ENCODE results near the gene CHCHD6.

Gene CHCHD6

DNA sequence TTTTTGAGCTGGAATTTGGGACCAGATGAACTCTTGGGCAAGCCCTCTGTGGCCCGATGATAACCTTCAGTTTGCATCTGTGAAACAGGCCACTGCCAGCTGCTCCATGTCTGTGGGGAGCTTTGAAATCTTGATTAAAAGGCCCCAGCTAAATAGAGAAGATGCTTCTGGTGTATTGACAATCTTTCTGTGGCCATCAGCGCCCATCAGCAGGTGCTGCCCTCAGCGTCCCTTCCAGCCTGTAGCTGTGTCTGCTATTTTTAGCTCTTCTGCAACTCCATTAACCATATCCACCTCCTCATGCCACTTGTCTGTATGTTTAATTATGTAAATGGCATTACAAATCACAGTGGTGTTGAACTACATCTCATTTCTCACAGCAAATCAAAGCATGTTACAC lies 54.0 kb downstream of the CHCHD6 start:
- TF ChIP-seq, protein P1, sequence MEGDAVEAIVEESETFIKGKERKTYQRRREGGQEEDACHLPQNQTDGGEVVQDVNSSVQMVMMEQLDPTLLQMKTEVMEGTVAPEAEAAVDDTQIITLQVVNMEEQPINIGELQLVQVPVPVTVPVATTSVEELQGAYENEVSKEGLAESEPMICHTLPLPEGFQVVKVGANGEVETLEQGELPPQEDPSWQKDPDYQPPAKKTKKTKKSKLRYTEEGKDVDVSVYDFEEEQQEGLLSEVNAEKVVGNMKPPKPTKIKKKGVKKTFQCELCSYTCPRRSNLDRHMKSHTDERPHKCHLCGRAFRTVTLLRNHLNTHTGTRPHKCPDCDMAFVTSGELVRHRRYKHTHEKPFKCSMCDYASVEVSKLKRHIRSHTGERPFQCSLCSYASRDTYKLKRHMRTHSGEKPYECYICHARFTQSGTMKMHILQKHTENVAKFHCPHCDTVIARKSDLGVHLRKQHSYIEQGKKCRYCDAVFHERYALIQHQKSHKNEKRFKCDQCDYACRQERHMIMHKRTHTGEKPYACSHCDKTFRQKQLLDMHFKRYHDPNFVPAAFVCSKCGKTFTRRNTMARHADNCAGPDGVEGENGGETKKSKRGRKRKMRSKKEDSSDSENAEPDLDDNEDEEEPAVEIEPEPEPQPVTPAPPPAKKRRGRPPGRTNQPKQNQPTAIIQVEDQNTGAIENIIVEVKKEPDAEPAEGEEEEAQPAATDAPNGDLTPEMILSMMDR (IDR thresholded peaks at IDR 0.05; ENCODE audit: low read length, missing control alignments) = no peak
- no peak overlapping the region for H3K4me3 ChIP-seq (replicated peaks; ENCODE audit: low read depth, low read length)
- no peak for DNase-seq (ENCODE audit: low read depth)

DNA sequence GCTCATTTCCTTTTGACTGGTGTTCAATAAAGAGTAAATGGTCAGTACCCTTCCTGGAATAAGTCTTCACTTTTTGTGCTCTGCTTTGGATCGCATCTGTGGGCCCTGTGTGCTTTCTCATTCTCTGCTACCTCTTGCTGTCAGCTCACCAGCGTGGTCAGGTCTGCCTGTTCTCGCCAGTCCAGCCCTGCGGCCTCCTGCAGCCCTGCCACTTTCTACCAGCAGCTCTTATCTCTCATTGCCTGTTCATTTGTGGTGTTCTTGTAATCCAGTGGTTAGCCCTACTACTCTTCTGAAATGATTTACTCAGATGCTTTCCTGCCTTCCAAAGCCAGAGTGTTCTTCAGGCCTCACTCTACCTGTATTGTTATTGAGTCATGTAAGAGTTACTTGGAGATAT lies 54.8 kb downstream of the CHCHD6 start:
- no peak overlapping the region for H3K4me3 ChIP-seq (replicated peaks; ENCODE audit: low read depth, low read length)
- TF ChIP-seq, protein P1 (IDR thresholded peaks at IDR 0.05; ENCODE audit: low read length, missing control alignments) = no peak
- no peak for DNase-seq (ENCODE audit: low read depth)

DNA sequence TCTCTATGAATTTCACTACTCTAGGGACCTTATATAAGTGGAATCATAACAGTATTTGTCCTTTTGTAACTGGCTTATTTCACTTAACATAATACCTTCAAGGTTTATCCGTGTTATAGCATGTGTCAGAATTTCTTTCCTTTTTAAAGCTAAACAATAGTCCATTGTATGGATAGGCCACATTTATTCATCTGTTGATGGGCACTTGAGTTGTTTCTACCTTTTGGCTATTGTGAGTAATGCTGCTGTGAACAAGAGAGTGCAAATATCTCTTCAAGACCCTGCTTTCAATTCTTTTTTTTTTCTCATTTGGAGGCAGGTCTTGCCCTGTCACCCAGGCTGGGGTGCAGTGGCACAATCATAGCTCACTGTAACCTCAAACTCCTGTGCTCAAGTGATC lies 56.5 kb downstream of the CHCHD6 start:
- TF ChIP-seq, protein P1 (IDR thresholded peaks at IDR 0.05; ENCODE audit: low read length, missing control alignments) = no peak
- no peak overlapping the region for H3K4me3 ChIP-seq (replicated peaks; ENCODE audit: low read depth, low read length)
- no peak for DNase-seq (ENCODE audit: low read depth)

DNA sequence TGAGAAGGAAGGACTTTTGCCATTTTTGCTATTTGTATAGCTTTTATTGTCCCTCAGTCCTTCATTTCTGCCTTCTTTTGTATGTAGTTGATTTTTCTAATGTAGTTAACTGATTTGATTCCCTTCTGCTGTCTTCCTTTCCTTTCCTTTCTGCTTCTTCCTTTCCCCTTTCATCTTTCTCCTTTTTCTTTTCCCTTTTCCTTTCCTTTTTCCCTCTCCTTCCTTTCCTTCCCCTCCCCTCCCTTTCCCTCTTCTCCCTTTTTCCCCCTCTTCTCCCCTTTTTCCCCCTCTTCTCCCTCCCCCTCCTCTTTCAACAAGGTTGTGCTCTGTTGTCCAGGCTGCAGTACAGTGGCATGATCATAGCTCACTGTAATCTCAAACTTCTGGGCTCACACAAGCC lies 59.0 kb downstream of the CHCHD6 start:
- TF ChIP-seq, protein P1 (IDR thresholded peaks at IDR 0.05; ENCODE audit: low read length, missing control alignments) = no peak
- H3K4me3 ChIP-seq (replicated peaks; ENCODE audit: low read depth, low read length) = no peak overlapping the region
- no peak for DNase-seq (ENCODE audit: low read depth)

DNA sequence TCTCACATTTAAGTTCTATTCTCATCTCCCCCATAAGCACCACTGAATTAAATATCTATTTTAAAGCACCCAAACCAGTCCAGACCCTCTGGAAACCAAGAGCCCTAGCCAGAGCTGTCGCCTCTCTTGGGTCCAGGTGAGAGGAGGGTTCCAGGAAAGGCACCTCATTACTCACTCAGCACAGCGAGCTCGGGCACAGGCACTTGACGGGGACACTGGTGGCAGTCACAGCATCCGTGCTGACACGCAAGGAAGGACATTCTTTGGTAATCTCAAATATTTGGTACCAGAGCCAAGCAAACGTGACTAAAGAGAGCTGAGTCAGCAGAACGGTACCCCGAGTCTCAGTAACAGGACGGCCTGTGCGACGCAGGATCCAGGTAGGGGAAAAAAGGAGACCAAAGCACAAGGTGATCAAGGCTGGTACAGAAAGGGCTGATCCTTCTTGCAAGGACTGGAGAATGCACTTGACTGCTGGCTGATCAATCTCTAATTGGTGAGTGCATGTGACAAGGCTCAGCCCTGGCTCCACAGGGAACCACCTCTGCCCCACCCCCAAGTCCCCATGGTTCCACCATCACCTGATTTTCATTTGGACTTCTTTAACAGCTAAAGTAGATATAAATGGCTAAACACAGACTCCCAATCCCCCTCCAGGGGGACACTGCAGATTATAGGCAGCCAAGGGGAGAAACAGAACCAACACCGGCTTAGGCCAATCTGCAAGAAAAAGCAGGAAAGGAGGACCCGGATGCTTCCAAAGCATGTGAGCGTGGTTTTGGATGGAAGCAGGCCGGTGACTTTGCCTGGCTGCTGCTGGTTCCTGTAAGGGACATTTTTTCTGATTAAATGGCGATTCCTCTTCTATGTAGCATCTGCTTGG lies 61.4 kb downstream of the CHCHD6 start:
- H3K4me3 ChIP-seq (replicated peaks; ENCODE audit: low read depth, low read length) = no peak overlapping the region
- DNase-seq (ENCODE audit: low read depth) = no peak
- TF ChIP-seq, protein P1 (IDR thresholded peaks at IDR 0.05; ENCODE audit: low read length, missing control alignments) = no peak

DNA sequence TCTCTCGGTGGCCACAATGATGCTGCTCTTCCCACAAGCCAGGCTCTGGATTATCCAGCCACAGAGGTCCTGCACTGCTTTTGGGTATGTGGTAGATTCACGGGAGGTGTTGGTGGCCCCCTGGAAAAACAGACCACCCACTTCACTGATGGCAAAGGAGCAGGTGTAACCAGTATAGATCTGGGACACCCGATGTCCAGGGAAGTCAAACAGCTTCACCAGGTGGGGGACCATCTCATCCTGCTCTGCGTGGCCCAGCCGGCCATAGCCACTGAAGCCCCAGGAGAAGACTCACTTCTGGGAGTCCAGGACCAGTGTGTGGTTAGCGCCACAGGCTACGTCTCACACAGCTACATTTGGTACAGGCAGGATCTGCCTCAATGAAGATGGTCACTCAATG lies 62.6 kb downstream of the CHCHD6 start:
- no peak for DNase-seq (ENCODE audit: low read depth)
- TF ChIP-seq, protein P1 (IDR thresholded peaks at IDR 0.05; ENCODE audit: low read length, missing control alignments) = no peak

DNA sequence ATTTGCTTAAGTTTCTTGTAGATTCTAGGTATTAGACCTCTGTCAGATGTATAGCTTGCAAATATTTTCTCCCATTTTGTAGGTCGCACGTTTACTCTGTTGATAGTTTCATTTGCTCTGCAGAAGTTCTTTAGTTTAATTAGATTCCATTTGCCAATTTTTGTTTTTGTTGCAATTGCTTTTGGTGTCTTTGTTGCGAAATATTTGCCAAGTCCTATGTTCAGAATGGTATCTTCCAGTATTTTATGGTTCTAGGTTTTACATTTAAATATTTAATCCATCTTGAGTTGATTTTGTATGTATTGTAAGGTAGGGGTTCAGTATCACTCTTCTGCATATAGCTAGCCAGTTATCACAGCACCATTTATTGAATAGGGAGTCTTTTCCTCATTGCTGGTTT lies 64.9 kb downstream of the CHCHD6 start:
- no peak for DNase-seq (ENCODE audit: low read depth)
- TF ChIP-seq, protein P1 (IDR thresholded peaks at IDR 0.05; ENCODE audit: low read length, missing control alignments) = no peak
- H3K4me3 ChIP-seq (replicated peaks; ENCODE audit: low read depth, low read length) = no peak overlapping the region

More for the DNA sequence above, 62.6 kb downstream of the CHCHD6 start:
- no peak overlapping the region for H3K4me3 ChIP-seq (replicated peaks; ENCODE audit: low read depth, low read length)
